WTC11 (cell line): Measurements from ENCODE around the gene PLEKHH3. TPM values are rescaled to one million over a fixed set of nuclear protein-coding genes. Genes with fewer than 3 reads are reported as not detected.

ENCODE experiments used
- ATAC-seq: fragments of 200-7000 bp; cut with Tn5 transposase; 2 replicates; pipeline ENCODE4 v1.10.0; 2021; ENCODE audit warnings: mild to moderate bottlenecking, moderate library complexity
- CTCF ChIA-PET: fragments of 300-600 bp; sonication (Branson Sonifier 250); formaldehyde crosslinking; loops from one replicate; lab custom pipeline; 2021; ENCODE audit warnings: antibody characterized with exemption; lab: Charles Lee
- POLR2A ChIA-PET: fragments of 350-600 bp; sonication (Branson Sonifier 250); formaldehyde crosslinking; loops from one replicate; lab custom pipeline; 2021; ENCODE audit warnings: antibody characterized with exemption; lab: Charles Lee
- DNase-seq: peaks from one replicate; pipeline ENCODE4 v3.0.0; 2021; ENCODE audit warnings: low spot score
- H3K27ac Mint-ChIP-seq: 2 replicates; pipeline ENCODE4 v1.8.0; 2021; ENCODE audit warnings: mixed read lengths
- H3K27me3 Mint-ChIP-seq: 2 replicates; pipeline ENCODE4 v1.8.0; 2021; ENCODE audit warnings: low read depth, mild to moderate bottlenecking, moderate library complexity, mixed read lengths
- H3K36me3 Mint-ChIP-seq: 2 replicates; pipeline ENCODE4 v1.8.0; 2021; ENCODE audit warnings: mixed read lengths
- H3K4me1 Mint-ChIP-seq: 2 replicates; pipeline ENCODE4 v1.8.0; 2022; ENCODE audit warnings: mixed read lengths
- H3K4me3 Mint-ChIP-seq: 2 replicates; pipeline ENCODE4 v1.8.0; 2021; ENCODE audit warnings: mild to moderate bottlenecking, moderate library complexity, mixed read lengths
- H3K9me3 Mint-ChIP-seq: 2 replicates; pipeline ENCODE4 v1.8.0; 2021; ENCODE audit warnings: mixed read lengths
- ATF3 ChIP-seq: sonication (generic); formaldehyde crosslinking; conservative IDR thresholded peaks from 2 replicates; pipeline ENCODE4 v1.8.1; 2022; ENCODE audit warnings: mild to moderate bottlenecking, missing genetic modification reagents
- ATF6 ChIP-seq: sonication (generic); formaldehyde crosslinking; IDR thresholded peaks from 2 replicates; pipeline ENCODE4 v1.8.1; 2023; ENCODE audit warnings: mild to moderate bottlenecking, missing genetic modification reagents
- E2F1 ChIP-seq: sonication (generic); formaldehyde crosslinking; IDR thresholded peaks from 2 replicates; pipeline ENCODE4 v1.8.0; 2022; ENCODE audit warnings: mild to moderate bottlenecking, missing genetic modification reagents
- KAT7 ChIP-seq: sonication (generic); formaldehyde crosslinking; IDR thresholded peaks from 2 replicates; pipeline ENCODE4 v1.8.1; 2023; ENCODE audit warnings: missing genetic modification reagents, mild to moderate bottlenecking, borderline replicate concordance
- MYBL2 ChIP-seq: sonication (generic); formaldehyde crosslinking; IDR thresholded peaks from 2 replicates; pipeline ENCODE4 v1.8.1; 2023; ENCODE audit warnings: mild to moderate bottlenecking, moderate library complexity, missing genetic modification reagents
- NFYB ChIP-seq: sonication (generic); formaldehyde crosslinking; conservative IDR thresholded peaks from 2 replicates; pipeline ENCODE4 v1.8.0; 2022; ENCODE audit warnings: low read depth, missing genetic modification reagents
- NR1H2 ChIP-seq: sonication (generic); formaldehyde crosslinking; IDR thresholded peaks from 2 replicates; pipeline ENCODE4 v1.9.0; 2021; ENCODE audit warnings: mild to moderate bottlenecking, moderate library complexity, missing genetic modification reagents
- STAT6 ChIP-seq: sonication (generic); formaldehyde crosslinking; conservative IDR thresholded peaks from 2 replicates; pipeline ENCODE4 v1.8.1; 2023; ENCODE audit warnings: mild to moderate bottlenecking, low read depth, missing genetic modification reagents, moderate library complexity
- TEAD1 ChIP-seq: sonication (generic); formaldehyde crosslinking; IDR thresholded peaks from 2 replicates; pipeline ENCODE4 v1.8.0; 2022; ENCODE audit warnings: mild to moderate bottlenecking, missing genetic modification reagents
- TEAD4 ChIP-seq: sonication (generic); formaldehyde crosslinking; IDR thresholded peaks from 2 replicates; pipeline ENCODE4 v1.8.0; 2022; ENCODE audit warnings: mild to moderate bottlenecking, missing genetic modification reagents
- TP53 ChIP-seq: sonication (generic); formaldehyde crosslinking; IDR thresholded peaks from 2 replicates; pipeline ENCODE4 v1.8.1; 2023; ENCODE audit warnings: mild to moderate bottlenecking, missing genetic modification reagents
- USF2 ChIP-seq: sonication (generic); formaldehyde crosslinking; IDR thresholded peaks from 2 replicates; pipeline ENCODE4 v1.8.1; 2023; ENCODE audit warnings: mild to moderate bottlenecking, missing genetic modification reagents, moderate library complexity
- ZNF423 ChIP-seq: fragments of 250-450 bp; sonication (Bioruptor Pico); IDR thresholded peaks from 2 replicates; pipeline ENCODE4 v2.1.2; 2022; ENCODE audit warnings: mild to moderate bottlenecking, moderate library complexity
- ZNF512 ChIP-seq: sonication (generic); formaldehyde crosslinking; IDR thresholded peaks from 2 replicates; pipeline ENCODE4 v1.8.1; 2022; ENCODE audit warnings: missing genetic modification reagents, borderline replicate concordance
- ZNF671 ChIP-seq: fragments of 250-450 bp; sonication (Bioruptor Pico); IDR thresholded peaks from 2 replicates; pipeline ENCODE4 v1.8.0; 2021; ENCODE audit warnings: mild to moderate bottlenecking
- total RNA-seq: library from RNA; stranded (reverse); gene quantifications from 3 replicates; pipeline ENCODE4 v1.2.3, GENCODE V29; 2021
- TF ChIP-seq, protein P1 (sequence below): sonication (generic); formaldehyde crosslinking; IDR thresholded peaks from 2 replicates; pipeline ENCODE4 v1.8.0; 2023; ENCODE audit warnings: missing genetic modification reagents
- TF ChIP-seq, protein P2 (sequence below): sonication (generic); formaldehyde crosslinking; IDR thresholded peaks from 2 replicates; pipeline ENCODE4 v1.8.0; 2023; ENCODE audit warnings: mild to moderate bottlenecking, missing genetic modification reagents
- TF ChIP-seq, protein P3 (sequence below): fragments of 250-450 bp; sonication (Bioruptor Pico); conservative IDR thresholded peaks from 2 replicates; pipeline ENCODE4 v1.9.0; 2021; ENCODE audit warnings: mild to moderate bottlenecking

PLEKHH3 gene
- total RNA-seq, 1 experiment from 2014 or later, result 40.2 TPM

DNA sequence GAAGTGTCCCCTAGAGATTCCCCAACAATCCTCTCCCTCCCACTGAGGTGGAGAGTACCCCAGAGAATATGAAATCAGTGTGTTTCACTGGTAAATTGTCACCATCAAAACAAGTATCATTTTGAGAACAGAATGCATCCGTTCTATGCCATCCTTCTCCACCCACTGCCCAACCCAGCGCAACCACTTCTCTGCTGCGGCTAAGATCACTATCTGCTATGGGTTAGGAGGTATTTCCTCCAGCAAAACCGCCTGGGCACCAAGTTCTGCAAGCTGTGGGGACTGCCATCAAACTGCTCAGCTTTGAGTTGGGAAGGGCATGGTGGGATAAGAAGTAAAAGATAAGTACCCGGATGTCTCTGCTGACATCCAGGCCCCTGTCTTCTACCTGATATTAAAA lies 29.9 kb upstream of the PLEKHH3 start (continued):
- TF ChIP-seq ATF3 (CRISPR knock-in tag) (no peak), STAT6 (CRISPR knock-in tag) (no peak), ZNF671 (CRISPR knock-in tag) (no peak), MYBL2 (CRISPR knock-in tag) (no peak), E2F1 (CRISPR knock-in tag) (no peak), NR1H2 (CRISPR knock-in tag) (no peak), TEAD4 (CRISPR knock-in tag) (no peak), NFYB (CRISPR knock-in tag) (no peak), ZNF423 (CRISPR knock-in tag) (no peak), ATF6 (CRISPR knock-in tag) (no peak)
- TF ChIP-seq, protein P1, sequence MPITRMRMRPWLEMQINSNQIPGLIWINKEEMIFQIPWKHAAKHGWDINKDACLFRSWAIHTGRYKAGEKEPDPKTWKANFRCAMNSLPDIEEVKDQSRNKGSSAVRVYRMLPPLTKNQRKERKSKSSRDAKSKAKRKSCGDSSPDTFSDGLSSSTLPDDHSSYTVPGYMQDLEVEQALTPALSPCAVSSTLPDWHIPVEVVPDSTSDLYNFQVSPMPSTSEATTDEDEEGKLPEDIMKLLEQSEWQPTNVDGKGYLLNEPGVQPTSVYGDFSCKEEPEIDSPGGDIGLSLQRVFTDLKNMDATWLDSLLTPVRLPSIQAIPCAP, result no peak
- TF ChIP-seq, protein P2, sequence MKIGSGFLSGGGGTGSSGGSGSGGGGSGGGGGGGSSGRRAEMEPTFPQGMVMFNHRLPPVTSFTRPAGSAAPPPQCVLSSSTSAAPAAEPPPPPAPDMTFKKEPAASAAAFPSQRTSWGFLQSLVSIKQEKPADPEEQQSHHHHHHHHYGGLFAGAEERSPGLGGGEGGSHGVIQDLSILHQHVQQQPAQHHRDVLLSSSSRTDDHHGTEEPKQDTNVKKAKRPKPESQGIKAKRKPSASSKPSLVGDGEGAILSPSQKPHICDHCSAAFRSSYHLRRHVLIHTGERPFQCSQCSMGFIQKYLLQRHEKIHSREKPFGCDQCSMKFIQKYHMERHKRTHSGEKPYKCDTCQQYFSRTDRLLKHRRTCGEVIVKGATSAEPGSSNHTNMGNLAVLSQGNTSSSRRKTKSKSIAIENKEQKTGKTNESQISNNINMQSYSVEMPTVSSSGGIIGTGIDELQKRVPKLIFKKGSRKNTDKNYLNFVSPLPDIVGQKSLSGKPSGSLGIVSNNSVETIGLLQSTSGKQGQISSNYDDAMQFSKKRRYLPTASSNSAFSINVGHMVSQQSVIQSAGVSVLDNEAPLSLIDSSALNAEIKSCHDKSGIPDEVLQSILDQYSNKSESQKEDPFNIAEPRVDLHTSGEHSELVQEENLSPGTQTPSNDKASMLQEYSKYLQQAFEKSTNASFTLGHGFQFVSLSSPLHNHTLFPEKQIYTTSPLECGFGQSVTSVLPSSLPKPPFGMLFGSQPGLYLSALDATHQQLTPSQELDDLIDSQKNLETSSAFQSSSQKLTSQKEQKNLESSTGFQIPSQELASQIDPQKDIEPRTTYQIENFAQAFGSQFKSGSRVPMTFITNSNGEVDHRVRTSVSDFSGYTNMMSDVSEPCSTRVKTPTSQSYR (CRISPR knock-in tag), result no peak

DNA sequence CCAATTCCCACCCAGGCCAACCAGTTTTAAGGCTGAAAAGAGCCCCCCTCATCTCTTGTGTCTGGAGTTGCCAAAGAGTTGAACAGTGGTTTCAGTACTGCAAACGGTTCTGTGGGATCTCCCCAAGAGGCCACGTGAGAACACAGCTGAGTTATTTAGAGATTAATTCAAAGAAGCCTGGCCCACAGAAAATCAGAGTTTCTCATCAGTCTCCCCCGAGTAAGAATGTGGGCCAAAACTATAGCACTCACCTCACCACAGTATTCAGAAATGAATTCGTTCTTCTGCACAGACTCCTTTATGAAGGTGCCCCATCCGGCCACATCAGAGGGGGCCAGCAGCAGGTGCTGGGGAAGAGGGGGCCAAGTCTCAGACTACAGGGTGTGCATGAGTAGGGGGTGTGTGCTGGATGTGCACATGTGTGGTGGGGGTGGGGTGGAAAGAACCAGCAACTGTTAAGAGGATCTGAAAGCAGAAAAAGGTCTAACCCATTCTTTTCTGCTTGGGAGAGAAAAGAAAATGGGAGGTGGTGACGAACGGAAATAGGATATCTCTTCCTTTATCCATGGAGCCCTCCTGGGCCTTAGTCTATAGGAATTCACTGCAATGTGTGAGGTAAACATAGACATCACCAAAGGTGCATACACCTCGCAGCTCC lies 28.2 kb upstream of the PLEKHH3 start:
- no peaks in the 10 kb centered on the region for H3K9me3 Mint-ChIP-seq
- no peak overlapping the region for H3K27ac Mint-ChIP-seq
- ATAC-seq, result no peak
- ChIA-PET CTCF (interaction anchor here (0.7 kb wide), 1 partner anchor 14 kb away, joined by 3 read pairs; no protein-coding TSS in a partner anchor), POLR2A (no interaction called here)
- H3K4me1 Mint-ChIP-seq, result no peaks in the 10 kb centered on the region
- no peak overlapping the region for H3K4me3 Mint-ChIP-seq
- no peaks in the 10 kb centered on the region for H3K27me3 Mint-ChIP-seq
- no peak for DNase-seq
- H3K36me3 Mint-ChIP-seq, result peaks cover 50% of the 10 kb centered on the region
- TF ChIP-seq ZNF512 (CRISPR knock-in tag) (no peak), TEAD1 (CRISPR knock-in tag) (no peak), KAT7 (CRISPR knock-in tag) (no peak), TP53 (CRISPR knock-in tag) (no peak), USF2 (no peak)
- TF ChIP-seq, protein P3, sequence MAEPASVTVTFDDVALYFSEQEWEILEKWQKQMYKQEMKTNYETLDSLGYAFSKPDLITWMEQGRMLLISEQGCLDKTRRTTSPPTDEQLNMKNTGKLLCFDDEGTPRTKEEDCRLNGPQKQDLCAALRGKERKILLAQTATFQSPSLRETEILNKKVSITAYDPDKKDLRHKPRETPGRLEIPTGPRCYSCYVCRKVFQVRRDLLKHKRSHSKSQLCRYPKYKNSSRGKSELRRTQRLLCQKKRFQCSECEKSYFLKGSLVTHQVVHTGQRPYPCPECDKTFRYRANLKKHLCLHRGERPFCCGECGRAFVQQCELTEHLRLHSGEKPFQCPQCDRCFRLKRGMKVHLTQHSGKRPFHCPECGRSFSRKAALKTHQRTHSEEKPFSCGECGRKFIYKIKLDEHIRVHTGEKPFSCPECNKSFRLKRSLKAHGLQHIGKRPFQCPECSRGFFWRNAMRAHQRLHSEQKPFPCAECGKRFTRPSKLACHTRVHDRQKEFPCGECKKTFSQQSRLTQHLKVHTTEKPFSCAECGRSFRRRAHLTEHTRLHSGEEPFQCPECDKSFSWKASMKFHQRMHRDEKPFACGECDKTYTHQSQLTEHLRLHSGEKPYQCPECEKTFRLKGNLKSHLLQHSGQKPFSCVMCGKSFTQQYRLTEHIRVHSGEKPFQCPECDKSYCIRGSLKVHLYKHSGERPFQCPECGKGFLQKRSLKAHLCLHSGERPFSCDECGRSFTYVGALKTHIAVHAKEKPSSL (CRISPR knock-in tag), result no peak
